HepG2 (cell line): Measurements from ENCODE around the gene NEURL2. TPM values are rescaled to one million over a fixed set of nuclear protein-coding genes. Genes with fewer than 3 reads are reported as not detected.
"Not testable (repeated sequence)": the region's sequence is repeated elsewhere in the genome, so short reads cannot be mapped to it uniquely, and the experiment has no call there.

ENCODE experiments used
- CEBPG ChIP-seq: IDR thresholded peaks from 2 replicates; pipeline ENCODE4 v1.6.1; 2016
- GABPA ChIP-seq, 2 experiments: IDR thresholded peaks; 2 replicates each; pipeline ENCODE4 v1.6.1; 2011 to 2016; ENCODE audit warnings: low read depth in 2 of 2, low read length in 1 of 2, missing biosample characterization in 1 of 2, missing genetic modification characterization in 1 of 2
- HNF4A ChIP-seq: sonication (generic); formaldehyde crosslinking; IDR thresholded peaks from 2 replicates; pipeline ENCODE4 v1.4.0; 2020; ENCODE audit warnings: missing genetic modification reagents
- HOXA3 ChIP-seq: sonication (generic); formaldehyde crosslinking; IDR thresholded peaks from 2 replicates; pipeline ENCODE4 v1.5.0; 2020; ENCODE audit warnings: missing genetic modification reagents
- NFKB2 ChIP-seq: sonication (generic); formaldehyde crosslinking; IDR thresholded peaks from 2 replicates; pipeline ENCODE4 v1.4.0; 2020; ENCODE audit warnings: missing genetic modification reagents, borderline replicate concordance
- SALL1 ChIP-seq: sonication (generic); formaldehyde crosslinking; IDR thresholded peaks from 2 replicates; pipeline ENCODE4 v1.8.0; 2022; ENCODE audit warnings: mild to moderate bottlenecking, missing genetic modification reagents
- SKI ChIP-seq: fragments of 450-650 bp; IDR thresholded peaks from one replicate; pipeline ENCODE4 v1.6.1; 2018; ENCODE audit warnings: mild to moderate bottlenecking; ENCODE audit not compliant: partially characterized antibody
- ZMYM3 ChIP-seq: sonication (generic); formaldehyde crosslinking; IDR thresholded peaks from 2 replicates; pipeline ENCODE4 v1.5.1; 2020; ENCODE audit warnings: mild to moderate bottlenecking, missing genetic modification reagents
- ZNF121 ChIP-seq: sonication (generic); formaldehyde crosslinking; IDR thresholded peaks from 2 replicates; pipeline ENCODE4 v1.5.0; 2020; ENCODE audit warnings: mild to moderate bottlenecking, missing genetic modification reagents
- polyA plus RNA-seq, 8 experiments: library from polyadenylated mRNA; depleted of rRNA in 3 of 8; stranded (reverse) in 7 of 8; unstranded in 1 of 8; fragments of >200 nt; fragmentation: Illumina TruSeq in 4 of 8; extraction: Trizol in 4 of 8; gene quantifications; 2 replicates each; pipeline versions ENCODE4 v1.2.1 to v1.2.3, GENCODE V29; 2011 to 2016; ENCODE audit warnings: low read depth in 4 of 8, missing spikeins in 1 of 8, mixed read lengths in 1 of 8; ENCODE audit not compliant: insufficient read depth in 1 of 8
- total RNA-seq, 5 experiments: library from RNA; depleted of rRNA; stranded (reverse); fragments of >200 nt; fragmentation: Illumina TruSeq; extraction: Trizol; gene quantifications; 2 replicates each; pipeline ENCODE4 v1.2.3, GENCODE V29; 2016; ENCODE audit warnings: low read depth in 1 of 5
- TF ChIP-seq, protein P1 (sequence below): sonication (generic); formaldehyde crosslinking; IDR thresholded peaks from 2 replicates; pipeline ENCODE4 v1.4.0; 2020; ENCODE audit warnings: missing genetic modification reagents

NEURL2 gene
- total and polyA plus RNA-seq, 2 of the 13 experiments (the other 11 are each of a cell fraction or from before 2014, with no cell fraction given): 7.2 to 9.7 TPM

DNA sequence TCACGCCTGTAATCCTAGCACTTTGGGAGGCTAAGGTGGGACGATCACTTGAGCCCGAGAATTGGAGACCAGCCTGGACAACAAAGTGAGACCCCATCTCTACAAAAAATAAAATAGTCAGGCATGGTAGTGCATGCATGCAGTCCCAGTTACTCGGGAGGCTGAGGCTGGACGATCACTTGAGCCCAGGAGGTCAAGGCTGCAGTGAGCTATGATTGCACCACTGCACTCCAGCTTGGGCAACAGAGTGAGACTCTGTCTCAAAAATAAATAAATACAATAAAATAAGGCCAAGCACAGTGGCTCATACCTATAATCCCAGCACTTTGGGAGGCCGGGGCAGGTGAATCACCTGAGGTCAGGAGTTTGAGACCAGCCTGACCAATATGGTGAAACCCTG, 10.3 kb upstream of the NEURL2 start (continued):
- not testable (repeated sequence) for TF ChIP-seq GABPA (IDR thresholded peaks at IDR 0.05; ENCODE audit: low read depth, low read length)
- 0 out of 2 replicates have a peak, but pooled peaks have one; percentile 2 for TF ChIP-seq GABPA (CRISPR knock-in tag; IDR thresholded peaks at IDR 0.05; ENCODE audit: low read depth)
- TF ChIP-seq HOXA3: peak; percentile 41; the same call in 1 of the 2 replicates
- TF ChIP-seq, protein P1, sequence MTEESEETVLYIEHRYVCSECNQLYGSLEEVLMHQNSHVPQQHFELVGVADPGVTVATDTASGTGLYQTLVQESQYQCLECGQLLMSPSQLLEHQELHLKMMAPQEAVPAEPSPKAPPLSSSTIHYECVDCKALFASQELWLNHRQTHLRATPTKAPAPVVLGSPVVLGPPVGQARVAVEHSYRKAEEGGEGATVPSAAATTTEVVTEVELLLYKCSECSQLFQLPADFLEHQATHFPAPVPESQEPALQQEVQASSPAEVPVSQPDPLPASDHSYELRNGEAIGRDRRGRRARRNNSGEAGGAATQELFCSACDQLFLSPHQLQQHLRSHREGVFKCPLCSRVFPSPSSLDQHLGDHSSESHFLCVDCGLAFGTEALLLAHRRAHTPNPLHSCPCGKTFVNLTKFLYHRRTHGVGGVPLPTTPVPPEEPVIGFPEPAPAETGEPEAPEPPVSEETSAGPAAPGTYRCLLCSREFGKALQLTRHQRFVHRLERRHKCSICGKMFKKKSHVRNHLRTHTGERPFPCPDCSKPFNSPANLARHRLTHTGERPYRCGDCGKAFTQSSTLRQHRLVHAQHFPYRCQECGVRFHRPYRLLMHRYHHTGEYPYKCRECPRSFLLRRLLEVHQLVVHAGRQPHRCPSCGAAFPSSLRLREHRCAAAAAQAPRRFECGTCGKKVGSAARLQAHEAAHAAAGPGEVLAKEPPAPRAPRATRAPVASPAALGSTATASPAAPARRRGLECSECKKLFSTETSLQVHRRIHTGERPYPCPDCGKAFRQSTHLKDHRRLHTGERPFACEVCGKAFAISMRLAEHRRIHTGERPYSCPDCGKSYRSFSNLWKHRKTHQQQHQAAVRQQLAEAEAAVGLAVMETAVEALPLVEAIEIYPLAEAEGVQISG (CRISPR knock-in tag): peak; percentile 31; the same call in 1 of the 2 replicates
- TF ChIP-seq ZNF121 (CRISPR knock-in tag): peak; percentile 94
- TF ChIP-seq CEBPG (CRISPR knock-in tag): peak; percentile 79
- TF ChIP-seq SKI: peak; percentile 23
- peak; percentile 55; the same call in 1 of the 2 replicates for TF ChIP-seq ZMYM3 (CRISPR knock-in tag)
- TF ChIP-seq HNF4A (CRISPR knock-in tag): peak; percentile 77
- peak; percentile 54; the same call in 1 of the 2 replicates for TF ChIP-seq SALL1 (CRISPR knock-in tag)
- TF ChIP-seq NFKB2 (CRISPR knock-in tag): peak; percentile 26; the same call in 1 of the 2 replicates
- TF ChIP-seq, all 625 proteins: peak for 27; not testable (repeated sequence) for 598
